GM19467 (cell line): Measurements from ENCODE around the gene TIE1.

ENCODE experiments used
- ATAC-seq: cut with Tn5 transposase; IDR thresholded peaks from one replicate; pipeline ENCODE4 v1.9.1; 2021; ENCODE audit warnings: mild to moderate bottlenecking, moderate library complexity; ENCODE audit not compliant: unreplicated experiment

Gene TIE1

DNA sequence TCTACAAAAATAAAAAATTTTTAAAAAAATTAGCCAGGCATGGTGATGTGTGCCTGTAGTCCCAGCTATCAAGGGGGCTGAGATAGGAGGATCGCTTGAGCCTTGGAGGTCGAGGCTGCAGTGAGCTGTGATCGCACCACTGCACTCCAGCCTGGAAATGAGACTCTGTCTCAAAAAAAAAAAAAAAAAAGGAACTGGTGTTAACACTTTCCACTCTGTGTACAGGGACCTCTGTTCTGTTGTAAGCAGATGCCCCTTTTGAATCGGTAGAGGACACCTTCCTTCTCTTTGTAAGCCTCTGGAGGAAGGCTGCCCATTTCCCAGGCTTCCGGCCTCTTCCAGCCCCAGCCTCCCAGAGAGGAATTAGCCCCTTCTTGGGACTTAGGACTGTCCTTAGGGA lies 8.1 kb upstream of the TIE1 start:
- no peak for ATAC-seq

DNA sequence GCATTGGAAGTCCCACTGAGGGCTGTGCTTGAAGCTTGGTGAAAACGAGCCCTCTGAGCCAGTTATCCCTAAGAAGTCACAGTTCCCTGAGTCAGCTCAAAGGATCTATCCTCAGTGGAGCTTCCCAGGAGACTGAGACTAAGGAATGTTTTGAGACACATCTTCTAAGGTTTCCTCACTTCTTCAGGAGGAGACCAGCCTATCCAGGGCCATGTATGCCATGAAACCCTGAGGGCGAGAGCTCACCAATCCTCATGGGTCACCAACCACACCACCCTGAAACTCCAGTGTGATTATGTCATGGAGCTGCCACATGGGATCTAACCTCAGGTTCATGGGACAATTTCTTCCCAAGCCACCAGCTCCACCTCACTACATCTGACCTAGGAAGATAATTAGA lies 7.6 kb upstream of the TIE1 start:
- ATAC-seq: no peak

DNA sequence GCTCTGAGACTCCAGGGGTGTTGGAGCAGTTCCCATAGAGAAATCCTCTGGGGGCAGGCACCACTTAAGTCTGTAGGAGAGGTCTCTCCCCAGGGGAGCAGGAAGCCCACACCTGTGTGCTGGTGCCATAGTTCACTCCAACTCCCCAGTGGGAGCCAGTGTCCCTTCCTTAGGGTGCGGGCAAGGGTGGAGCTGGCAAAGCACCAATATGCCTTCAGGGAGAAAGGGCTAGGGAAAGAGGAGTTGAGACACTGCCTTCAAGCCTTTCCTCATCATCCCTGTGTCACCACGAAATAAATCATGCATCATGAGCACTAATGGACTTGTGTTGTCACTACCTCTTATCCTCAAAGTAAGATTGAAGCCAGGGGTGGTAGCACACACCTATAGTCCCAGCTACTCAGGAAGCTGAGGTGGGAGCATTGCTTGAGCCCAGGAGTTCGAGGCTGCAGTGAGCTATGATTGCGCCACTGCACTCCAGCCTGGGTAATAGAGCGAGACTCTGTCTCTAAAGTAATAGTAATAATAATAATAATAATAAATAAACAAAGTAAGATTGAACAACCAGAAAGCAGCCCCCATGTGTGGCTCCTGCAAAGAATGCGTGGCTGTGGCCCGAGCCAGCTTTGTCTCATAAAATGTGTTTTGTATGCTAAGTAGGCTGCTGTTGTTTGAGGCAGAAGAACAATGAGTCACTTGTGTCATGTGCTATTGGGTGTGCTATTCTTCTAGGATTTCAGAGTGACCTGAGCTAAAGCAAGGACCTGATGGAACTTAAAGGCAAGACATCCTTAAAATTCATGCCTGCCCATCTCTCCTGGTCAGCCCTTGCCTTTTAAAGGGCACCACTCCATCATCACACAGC lies 6.7 kb upstream of the TIE1 start:
- ATAC-seq: no peak

DNA sequence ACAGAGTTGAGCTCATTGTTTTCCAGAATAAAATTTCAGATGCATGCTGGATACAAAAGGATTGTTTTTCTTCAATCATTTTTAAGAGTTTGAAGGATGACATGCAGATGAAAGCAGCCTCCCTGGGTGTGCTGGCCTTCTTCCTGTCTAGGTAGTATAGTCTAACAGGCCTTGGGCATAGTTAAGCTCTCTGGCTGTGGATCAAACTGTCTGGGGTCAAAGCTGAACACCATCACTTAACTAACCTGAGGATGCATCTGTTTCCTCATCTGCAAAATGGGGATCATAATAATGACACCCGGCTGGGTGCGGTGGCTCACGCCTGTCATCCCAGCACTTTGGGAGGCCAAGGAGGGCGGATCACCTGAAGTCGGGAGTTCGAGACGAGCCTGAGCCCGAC lies 6.0 kb upstream of the TIE1 start:
- no peak for ATAC-seq

DNA sequence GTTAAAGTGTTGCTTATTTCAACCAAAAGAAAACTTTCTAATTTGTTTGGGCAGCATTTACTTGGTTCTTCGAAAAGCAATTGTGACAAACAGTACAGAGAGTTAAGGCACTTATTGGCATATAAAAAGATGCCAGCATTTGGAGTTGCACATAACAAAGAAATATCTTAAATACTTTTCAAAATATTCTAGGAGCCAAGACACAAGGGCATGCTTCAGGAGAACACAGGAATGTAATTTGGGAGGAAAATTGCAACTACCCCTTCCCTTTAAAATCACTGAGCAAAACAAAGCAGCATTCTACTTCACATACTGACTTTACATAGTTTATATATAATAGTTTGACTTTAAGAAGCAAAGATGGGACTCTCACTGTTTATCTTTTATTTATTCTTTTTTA lies 4.6 kb upstream of the TIE1 start:
- no peak for ATAC-seq

DNA sequence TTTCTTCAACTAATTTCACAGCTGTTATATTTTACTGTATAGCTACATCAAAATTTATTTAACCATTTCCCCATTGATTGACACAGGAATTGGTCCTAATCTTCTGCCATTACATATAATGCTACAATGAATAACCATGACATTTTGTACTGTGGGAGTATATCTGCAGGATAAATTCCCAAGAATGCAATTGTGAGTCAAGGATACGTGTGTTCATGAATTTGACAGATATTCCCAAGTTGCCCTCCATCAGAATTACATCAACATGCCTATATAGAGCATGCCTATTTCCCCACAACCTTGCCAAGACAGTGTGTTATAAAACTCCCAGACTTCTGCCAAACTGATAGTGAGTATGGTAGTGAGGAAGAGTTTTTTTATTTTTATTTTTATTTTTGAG lies 2.7 kb upstream of the TIE1 start:
- no peak for ATAC-seq

DNA sequence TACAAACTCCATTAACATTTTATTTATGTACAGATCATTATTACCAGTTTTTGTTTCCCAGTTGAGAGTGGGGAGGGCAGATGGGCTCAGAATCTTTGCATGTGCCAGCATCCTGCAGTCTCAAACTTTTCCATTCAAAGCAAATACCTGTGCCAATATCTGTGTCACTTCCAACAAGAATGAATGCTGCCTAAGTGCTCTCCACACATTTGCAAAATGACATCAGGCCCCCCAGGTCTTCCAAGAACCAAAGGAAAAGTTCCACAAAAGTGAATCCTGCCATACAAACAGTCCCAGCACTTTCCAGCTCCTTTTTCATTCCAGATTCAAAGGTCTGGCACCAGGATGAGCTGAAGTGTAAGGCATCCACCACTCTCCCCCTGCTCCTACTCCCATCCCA lies 1.7 kb upstream of the TIE1 start:
- ATAC-seq: no peak

DNA sequence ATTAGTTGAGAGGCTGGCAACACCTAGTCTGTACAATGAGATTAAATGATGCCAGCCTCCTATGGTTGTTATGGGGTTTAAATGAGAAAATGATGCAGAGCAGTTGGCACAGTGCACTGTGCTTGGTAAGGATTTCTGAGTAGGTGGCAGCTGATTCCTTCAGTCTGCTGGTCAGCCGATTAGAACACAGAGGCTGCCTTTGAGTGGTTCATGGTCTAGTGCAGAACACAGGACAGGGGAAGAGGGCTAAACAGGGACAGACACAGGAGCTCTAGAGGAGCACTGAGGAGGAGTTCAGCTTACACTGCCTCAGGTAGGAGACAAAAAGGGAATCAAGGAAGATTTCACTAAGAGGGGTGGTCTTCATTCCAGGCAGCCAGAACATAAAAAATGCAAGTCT lies 1.4 kb downstream of the TIE1 start:
- no peak for ATAC-seq

DNA sequence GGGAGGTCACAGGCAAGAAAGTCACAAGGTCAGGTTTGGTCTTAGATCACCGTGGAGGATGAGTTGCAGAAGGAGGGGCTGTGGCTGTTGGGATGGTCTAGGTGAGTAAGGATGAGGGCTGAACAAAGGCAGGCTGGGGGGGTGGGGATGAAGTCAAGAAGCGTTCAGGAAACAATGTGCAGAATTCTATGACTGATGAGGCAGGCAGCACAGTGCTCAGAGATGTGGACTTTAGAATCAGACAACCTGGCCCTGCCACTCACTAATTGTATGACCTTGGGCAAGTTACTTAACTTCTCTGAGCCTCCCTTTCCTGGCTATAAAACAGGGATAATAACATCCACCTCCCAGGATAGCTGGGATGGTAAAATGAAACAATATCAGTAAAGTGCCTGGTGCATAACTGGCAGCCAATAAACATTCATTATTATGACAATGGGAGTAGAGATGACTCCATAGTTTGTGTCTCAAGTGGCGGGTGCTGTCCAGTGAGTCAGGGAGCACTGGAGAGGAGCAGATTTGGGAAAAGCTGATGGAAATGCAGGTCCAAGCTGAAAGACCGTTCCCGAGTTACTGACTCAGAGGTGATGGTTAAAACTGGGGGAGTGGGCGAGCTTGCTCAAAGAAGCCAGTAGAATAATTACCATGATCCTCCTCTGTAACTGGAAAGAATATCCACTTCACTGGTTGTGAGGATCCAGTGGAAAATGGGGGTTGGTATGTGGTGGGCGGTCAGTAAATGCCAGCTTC lies 2.1 kb downstream of the TIE1 start:
- ATAC-seq: no peak

DNA sequence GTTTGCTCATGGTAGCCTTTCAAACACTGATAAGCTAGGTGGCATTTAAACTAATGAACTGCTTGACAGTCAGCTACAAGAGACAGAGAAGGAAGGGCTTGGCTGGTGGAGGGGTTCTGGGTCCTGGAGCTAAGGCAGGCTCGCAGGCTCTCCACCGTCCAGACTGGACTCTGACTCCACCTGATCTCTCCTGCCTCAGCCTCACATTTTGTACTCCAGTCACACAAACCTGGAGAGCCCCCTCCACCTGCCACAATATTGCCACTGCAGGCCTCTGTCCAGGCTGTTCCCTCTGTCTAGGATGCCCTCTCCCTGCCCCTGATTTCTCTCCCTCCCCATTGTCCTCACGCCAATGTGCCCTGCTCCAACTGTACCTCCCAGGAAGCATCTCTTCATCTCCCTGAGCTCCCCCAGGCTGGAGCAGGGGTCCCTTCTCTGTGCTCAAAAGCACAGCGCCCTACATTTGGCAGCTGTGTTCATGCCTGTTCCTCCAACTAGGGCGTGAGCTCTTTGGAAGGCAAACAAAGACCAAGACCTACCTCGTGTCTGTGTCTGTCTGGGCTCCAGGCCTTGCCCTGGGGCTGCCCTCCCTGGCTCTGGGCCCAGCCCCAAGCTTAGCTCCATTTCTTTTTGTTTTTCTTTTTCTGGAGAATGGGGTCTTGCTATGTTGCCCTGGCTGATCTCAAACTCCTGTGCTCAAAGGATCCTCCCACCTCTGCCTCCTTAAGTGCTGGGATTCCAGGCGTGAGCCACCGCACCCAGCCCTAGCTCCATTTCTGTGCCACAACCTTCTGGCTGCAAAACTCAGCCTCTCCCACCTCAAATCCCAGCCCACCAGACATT lies 2.9 kb downstream of the TIE1 start:
- ATAC-seq: no peak

DNA sequence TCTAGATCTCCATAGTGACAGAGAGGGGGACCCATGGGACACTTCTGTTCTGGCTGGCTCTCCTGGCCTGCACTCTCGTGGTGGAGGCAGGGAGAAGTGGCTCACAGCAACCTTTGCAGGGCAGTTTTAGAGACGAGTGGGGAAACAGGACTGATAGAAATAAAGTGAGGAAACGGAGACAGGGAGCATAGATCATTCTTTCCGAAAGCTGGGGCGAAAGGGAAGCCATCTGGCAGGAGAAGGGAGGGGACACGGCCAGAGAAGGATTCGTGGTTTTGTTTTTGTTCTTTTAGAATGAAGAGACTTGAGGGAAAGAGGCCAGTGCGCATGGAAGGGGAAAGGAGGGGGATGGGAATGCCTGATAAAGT lies 3.5 kb downstream of the TIE1 start:
- no peak for ATAC-seq

DNA sequence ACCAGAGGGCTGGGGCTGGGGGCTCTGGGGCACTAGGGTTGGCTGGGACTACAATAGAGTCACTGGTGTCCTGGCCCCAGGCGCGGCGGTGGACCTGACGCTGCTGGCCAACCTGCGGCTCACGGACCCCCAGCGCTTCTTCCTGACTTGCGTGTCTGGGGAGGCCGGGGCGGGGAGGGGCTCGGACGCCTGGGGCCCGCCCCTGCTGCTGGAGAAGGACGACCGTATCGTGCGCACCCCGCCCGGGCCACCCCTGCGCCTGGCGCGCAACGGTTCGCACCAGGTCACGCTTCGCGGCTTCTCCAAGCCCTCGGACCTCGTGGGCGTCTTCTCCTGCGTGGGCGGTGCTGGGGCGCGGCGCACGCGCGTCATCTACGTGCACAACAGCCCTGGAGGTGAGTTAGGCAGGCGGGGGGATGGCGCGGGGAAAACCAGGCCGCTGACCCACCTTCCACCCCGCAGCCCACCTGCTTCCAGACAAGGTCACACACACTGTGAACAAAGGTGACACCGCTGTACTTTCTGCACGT lies 4.1 kb downstream of the TIE1 start:
- ATAC-seq: no peak

DNA sequence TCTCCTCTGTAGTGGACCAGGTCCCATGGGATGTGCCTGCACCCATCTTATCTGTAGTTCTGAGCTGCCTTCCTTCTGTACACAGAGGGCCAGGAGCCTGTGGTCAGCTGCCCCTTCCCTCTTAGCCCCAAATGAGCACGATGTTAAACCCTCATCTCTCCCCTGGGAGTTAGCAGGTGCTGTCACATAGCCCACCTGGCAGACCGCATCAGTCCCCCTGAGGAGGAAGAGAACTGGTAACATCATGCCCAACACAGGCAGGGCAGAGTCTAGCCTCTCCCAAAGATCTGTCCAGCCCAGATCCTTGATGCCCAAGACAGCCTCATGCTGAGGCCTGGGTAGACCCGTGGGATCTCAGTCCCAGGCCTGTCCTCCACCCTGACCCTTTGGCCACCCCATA lies 4.7 kb downstream of the TIE1 start:
- ATAC-seq: no peak

DNA sequence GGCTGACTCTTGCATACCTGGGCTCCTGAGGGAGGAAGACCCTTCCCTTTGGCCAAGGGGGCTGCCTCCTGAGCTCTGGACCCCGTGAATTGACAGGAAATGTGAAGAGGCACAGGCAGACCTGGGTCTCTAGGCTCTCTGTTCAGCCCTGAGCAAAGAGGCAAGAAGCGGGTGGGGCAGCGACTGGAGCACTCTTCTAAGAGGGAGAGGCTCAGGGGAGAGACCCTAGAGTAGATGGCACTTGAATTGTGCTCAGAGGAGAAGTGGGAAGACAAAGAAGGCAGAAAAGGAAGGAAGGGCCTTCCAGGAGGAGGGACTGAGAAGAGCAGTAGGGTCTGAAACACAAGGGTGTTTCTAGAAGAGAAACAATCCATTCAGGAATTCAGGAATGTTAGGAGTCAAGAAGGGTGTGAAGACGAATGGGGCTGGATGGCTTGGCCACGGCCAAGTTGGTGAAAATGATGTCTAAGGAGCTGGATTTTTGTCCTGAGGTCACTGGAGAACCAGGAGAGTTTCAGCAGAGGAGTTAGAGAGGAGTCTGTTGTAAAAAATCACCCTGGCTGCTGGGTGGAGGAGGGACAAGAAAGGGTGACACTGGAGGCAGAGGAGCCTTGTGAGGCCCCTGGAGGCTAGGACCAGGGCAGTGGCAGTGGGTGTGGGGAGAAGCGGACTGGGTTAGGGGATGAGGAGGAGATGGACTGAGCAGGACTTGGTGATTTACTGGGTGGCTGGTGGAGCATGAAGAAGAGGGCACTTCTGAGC lies 5.3 kb downstream of the TIE1 start:
- ATAC-seq: no peak

DNA sequence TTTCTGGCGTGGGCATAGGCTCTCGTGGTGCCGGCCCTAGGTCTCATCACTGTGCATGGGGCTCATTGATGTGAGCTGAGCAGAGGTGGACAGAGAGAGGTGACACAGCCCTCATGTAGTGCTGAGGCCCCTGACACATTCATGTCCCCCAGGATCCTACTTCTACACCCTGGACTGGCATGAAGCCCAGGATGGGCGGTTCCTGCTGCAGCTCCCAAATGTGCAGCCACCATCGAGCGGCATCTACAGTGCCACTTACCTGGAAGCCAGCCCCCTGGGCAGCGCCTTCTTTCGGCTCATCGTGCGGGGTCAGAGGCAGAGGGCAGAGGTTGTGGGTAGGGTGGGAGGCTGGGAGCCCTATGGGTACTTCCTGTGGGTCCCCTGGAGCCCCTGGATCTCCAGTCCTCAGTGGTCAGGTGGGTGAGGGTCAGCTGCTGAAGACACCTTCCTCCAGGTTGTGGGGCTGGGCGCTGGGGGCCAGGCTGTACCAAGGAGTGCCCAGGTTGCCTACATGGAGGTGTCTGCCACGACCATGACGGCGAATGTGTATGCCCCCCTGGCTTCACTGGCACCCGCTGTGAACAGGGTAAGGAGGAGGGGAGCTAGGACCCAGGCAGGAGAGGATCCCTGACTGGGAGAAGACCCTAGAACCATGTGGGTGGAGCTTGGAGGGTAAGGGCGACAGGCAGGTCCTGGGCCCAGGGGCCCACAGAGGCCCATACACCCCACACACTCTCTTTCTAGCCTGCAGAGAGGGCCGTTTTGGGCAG lies 6.1 kb downstream of the TIE1 start:
- no peak for ATAC-seq

DNA sequence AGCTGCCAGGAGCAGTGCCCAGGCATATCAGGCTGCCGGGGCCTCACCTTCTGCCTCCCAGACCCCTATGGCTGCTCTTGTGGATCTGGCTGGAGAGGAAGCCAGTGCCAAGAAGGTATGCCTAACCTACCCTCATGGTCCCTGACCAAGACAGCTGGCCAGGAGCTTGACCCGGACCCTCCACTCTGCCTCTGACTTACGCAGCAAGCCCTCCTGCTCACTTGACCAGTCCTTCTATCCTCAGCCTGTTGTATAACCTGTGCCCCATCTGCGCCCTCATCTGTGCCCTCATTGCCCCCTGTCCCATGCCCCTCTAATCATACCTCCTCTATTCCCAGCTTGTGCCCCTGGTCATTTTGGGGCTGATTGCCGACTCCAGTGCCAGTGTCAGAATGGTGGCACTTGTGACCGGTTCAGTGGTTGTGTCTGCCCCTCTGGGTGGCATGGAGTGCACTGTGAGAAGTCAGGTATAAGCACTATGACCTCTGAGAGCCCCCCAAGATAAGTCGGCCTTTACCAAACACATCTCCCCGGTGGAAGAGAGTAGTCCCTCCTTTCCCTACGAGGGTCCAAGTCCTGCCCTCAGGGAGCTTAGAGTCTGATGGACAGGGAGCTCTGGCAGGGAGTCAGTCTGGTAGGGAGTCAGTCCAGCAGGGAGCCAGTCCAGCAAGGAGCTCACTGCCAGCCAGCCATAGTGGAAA lies 6.8 kb downstream of the TIE1 start:
- ATAC-seq: no peak

DNA sequence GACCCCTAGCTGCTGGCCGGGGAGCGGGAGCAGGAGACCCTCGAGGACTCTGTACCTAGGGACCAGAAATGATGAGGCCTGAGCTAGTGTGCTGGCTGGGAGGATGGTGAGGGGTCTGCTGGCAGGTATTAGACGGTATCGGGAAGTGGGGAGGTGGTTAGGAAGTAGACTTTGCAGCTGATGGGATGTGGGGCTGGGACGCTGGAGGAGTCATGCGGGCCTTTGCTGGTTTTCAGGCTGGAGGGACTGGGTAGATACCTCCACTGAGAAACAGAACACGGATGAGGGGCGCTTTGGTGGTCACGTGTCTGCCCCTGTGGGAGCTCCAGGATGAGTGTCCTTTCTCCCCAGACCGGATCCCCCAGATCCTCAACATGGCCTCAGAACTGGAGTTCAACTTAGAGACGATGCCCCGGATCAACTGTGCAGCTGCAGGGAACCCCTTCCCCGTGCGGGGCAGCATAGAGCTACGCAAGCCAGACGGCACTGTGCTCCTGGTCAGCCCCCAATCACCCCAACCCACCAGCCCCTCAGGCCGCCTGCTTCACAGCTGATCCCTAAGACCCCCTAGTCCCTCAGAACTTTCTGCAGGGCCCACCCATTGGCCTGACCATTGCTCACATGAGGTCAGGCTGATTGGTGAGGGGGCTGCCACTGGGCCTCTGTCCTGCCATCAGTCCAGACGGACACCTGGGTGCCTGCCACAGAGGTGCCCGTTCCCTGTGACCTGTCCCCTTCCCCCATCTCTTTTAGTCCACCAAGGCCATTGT lies 8.0 kb downstream of the TIE1 start:
- no peak for ATAC-seq

DNA sequence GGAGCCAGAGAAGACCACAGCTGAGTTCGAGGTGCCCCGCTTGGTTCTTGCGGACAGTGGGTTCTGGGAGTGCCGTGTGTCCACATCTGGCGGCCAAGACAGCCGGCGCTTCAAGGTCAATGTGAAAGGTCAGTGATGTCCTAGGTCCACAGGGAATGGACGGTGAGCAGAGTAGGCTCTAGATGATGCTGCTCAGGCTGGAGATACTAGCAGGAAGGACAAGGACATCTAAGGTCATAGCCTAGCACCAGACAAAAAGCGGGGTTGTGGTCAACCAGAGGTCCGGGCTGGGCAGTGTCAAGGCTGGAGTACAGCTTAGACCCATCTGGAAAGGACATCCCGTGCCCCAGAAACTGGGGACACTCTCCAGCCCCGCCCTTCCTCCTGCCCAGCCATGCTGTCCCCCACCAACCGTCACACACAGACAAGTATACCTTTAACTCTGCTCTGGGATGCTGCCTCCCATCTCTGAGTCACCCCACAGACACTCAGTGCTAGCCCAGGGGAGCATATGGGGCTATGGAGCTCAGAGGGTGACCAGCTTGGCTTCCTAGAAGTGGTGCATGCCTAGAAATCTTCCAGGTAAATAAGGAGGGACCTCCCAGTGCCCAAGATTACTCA lies 8.7 kb downstream of the TIE1 start:
- ATAC-seq: no peak
